Keratinocyte (primary cell): Measurements from ENCODE around the gene PRKN. TPM values are rescaled to one million over a fixed set of nuclear protein-coding genes. Genes with fewer than 3 reads are reported as not detected.

Experiments used
- DNase-seq: peaks from one replicate; pipeline ENCODE4 v3.0.0-alpha.2; 2011; ENCODE audit warnings: low read depth, missing footprints, low spot score
- FAIRE-seq: peaks from 2 replicates; lab custom pipeline; 2011; peaks lifted over from hg19 to GRCh38; lab: Jason Lieb, UNC
- H2AFZ ChIP-seq: 2 replicates; pipeline ENCODE4 v1.6.0; 2012; ENCODE audit warnings: low read length, control low read depth, inconsistent platforms; ENCODE audit not compliant: control insufficient read depth
- H3K27ac ChIP-seq: 2 replicates; pipeline ENCODE4 v1.5.1; 2011; ENCODE audit warnings: low read length; ENCODE audit not compliant: control insufficient read depth, insufficient read depth
- H3K27me3 ChIP-seq: 3 replicates; pipeline ENCODE4 v1.6.0; 2011; ENCODE audit warnings: low read length; ENCODE audit not compliant: control insufficient read depth, insufficient read depth; ENCODE audit errors: extremely low read depth
- H3K36me3 ChIP-seq, 2 experiments: 2 replicates in 1 of 2; 3 replicates in 1 of 2; pipeline ENCODE4 v1.5.1; 2011; ENCODE audit warnings: low read length in 2 of 2, mild to moderate bottlenecking in 1 of 2; ENCODE audit not compliant: control insufficient read depth in 2 of 2, insufficient read depth in 2 of 2; ENCODE audit errors: extremely low read depth in 1 of 2
- H3K4me1 ChIP-seq: 3 replicates; pipeline ENCODE4 v1.5.1; 2011; ENCODE audit warnings: low read length; ENCODE audit not compliant: control insufficient read depth, insufficient read depth; ENCODE audit errors: extremely low read depth
- H3K4me2 ChIP-seq: 3 replicates; pipeline ENCODE4 v1.6.0; 2011; ENCODE audit warnings: low read depth, low read length; ENCODE audit not compliant: control insufficient read depth, insufficient read depth; ENCODE audit errors: extremely low read depth
- H3K4me3 ChIP-seq, 3 experiments: fragments of 200-600 bp in 1 of 3; sonication (generic) in 1 of 3; 2 replicates in 2 of 3; 3 replicates in 1 of 3; pipeline ENCODE4 v1.5.1; 2011 to 2016; ENCODE audit warnings: low read length in 3 of 3, mild to moderate bottlenecking in 3 of 3, control low read depth in 2 of 3, inconsistent platforms in 1 of 3, low read depth in 1 of 3, mixed read lengths in 1 of 3, mixed run types in 1 of 3, moderate library complexity in 1 of 3; ENCODE audit not compliant: control insufficient read depth in 2 of 3, insufficient read depth in 2 of 3; ENCODE audit errors: extremely low read depth in 1 of 3
- H3K79me2 ChIP-seq: 2 replicates; pipeline ENCODE4 v1.6.0; 2012; ENCODE audit warnings: low read length; ENCODE audit not compliant: control insufficient read depth, insufficient read depth
- H3K9ac ChIP-seq: 3 replicates; pipeline ENCODE4 v1.6.0; 2011; ENCODE audit warnings: low read length; ENCODE audit not compliant: control insufficient read depth, insufficient read depth; ENCODE audit errors: extremely low read depth
- H3K9me1 ChIP-seq: 3 replicates; pipeline ENCODE4 v1.6.0; 2011; ENCODE audit warnings: low read length; ENCODE audit not compliant: control insufficient read depth, insufficient read depth; ENCODE audit errors: extremely low read depth
- H3K9me3 ChIP-seq: 2 replicates; pipeline ENCODE4 v1.5.1; 2012; ENCODE audit warnings: low read depth, low read length; ENCODE audit not compliant: control insufficient read depth
- H4K20me1 ChIP-seq: 3 replicates; pipeline ENCODE4 v1.6.0; 2011; ENCODE audit warnings: low read length; ENCODE audit not compliant: control insufficient read depth, insufficient read depth; ENCODE audit errors: extremely low read depth
- CTCF ChIP-seq, 3 experiments: IDR thresholded peaks in 1 of 3; conservative IDR thresholded peaks in 1 of 3; optimal IDR thresholded peaks in 1 of 3; 2 replicates in 2 of 3; 3 replicates in 1 of 3; pipeline versions ENCODE3 to v1.5.1; 2011; ENCODE audit warnings: low read length in 3 of 3, mild to moderate bottlenecking in 3 of 3, moderate library complexity in 2 of 3, control low read depth in 1 of 3, inconsistent platforms in 1 of 3; ENCODE audit not compliant: insufficient read depth in 2 of 3; ENCODE audit errors: extremely low read depth in 1 of 3
- EZH2 ChIP-seq: IDR thresholded peaks from one replicate; pipeline ENCODE4 v1.6.1; 2012; ENCODE audit warnings: inconsistent platforms, mild to moderate bottlenecking, low read length, moderate library complexity
- dilution Hi-C: fragments of 300-500 bp; cut with MboI; formaldehyde crosslinking; loops from one replicate; pipeline ENCODE4 v1.7.0; 2020; ENCODE audit warnings: low sequenced_read_pairs; ENCODE audit not compliant: extremely low pct_ligation_motif_present
- polyA plus RNA-seq, 5 experiments: library from polyadenylated mRNA; depleted of rRNA in 3 of 5; stranded (reverse) in 3 of 5; stranded (forward) in 1 of 5; unstranded in 1 of 5; fragments of >200 nt; gene quantifications; 1 replicate in 1 of 5; 2 replicates in 3 of 5; 3 replicates in 1 of 5; pipeline versions ENCODE4 v1.2.1 to v1.2.3, GENCODE V29; 2011 to 2012; ENCODE audit warnings: missing spikeins in 2 of 5, low read depth in 1 of 5, low replicate concordance in 1 of 5

The PRKN gene
- polyA plus RNA-seq, 1 donor (not counting 4 experiments of a cell fraction or from before 2014, with no cell fraction given) = 0.67 TPM

- DNase-seq (no peak), FAIRE-seq (no peak)
- Histone ChIP-seq H3K79me2 (no peaks in the 10 kb centered on the region), H3K9ac (no peak overlapping the region), H2AFZ (no peak overlapping the region), H3K27me3 (no peaks in the 10 kb centered on the region), H3K4me1 (no peaks in the 10 kb centered on the region), H3K9me1 (no peaks in the 10 kb centered on the region), H3K9me3 (no peaks in the 10 kb centered on the region), H3K27ac (no peak overlapping the region), H3K36me3 (no peaks in the 10 kb centered on the region), H3K4me2 (no peak overlapping the region), H4K20me1 (no peaks in the 10 kb centered on the region), H3K4me3 (no peak overlapping the region)
- dilution Hi-C loops = no loop called here
- TF ChIP-seq EZH2 (no peak), CTCF (optimal IDR thresholded peaks at IDR 0.05 in 1 of 3, IDR thresholded peaks at IDR 0.05 in 1 of 3, conservative IDR thresholded peaks at IDR 0.05 in 1 of 3; ENCODE audit: extremely low read depth in 1 of 3, insufficient read depth in 2 of 3, low read length in 3 of 3) (no peak)
These were observed 722.2 kb downstream of the PRKN start for GRCh38 chr6:162005372-162005771.

GRCh38 chr6:161996783-161997182 lies 730.8 kb downstream of the PRKN start:
- no peaks in the 10 kb centered on the region for H3K9me3 ChIP-seq
- no peaks in the 10 kb centered on the region for H3K79me2 ChIP-seq
- no peaks in the 10 kb centered on the region for H3K36me3 ChIP-seq
- no peak overlapping the region for H3K4me3 ChIP-seq
- no peaks in the 10 kb centered on the region for H3K9me1 ChIP-seq
- no peaks in the 10 kb centered on the region for H3K4me1 ChIP-seq
- H4K20me1 ChIP-seq = no peaks in the 10 kb centered on the region
- H3K9ac ChIP-seq = no peak overlapping the region
- DNase-seq = no peak
- no peak overlapping the region for H3K27ac ChIP-seq
- TF ChIP-seq CTCF (optimal IDR thresholded peaks at IDR 0.05 in 1 of 3, IDR thresholded peaks at IDR 0.05 in 1 of 3, conservative IDR thresholded peaks at IDR 0.05 in 1 of 3; ENCODE audit: extremely low read depth in 1 of 3, insufficient read depth in 2 of 3, low read length in 3 of 3) (no peak), EZH2 (no peak)
- dilution Hi-C loops = no loop called here
- FAIRE-seq = no peak
- no peaks in the 10 kb centered on the region for H3K27me3 ChIP-seq
- H3K4me2 ChIP-seq = no peak overlapping the region
- H2AFZ ChIP-seq = no peak overlapping the region
